ENCODE measurements around the gene PRRC2B.

Gene PRRC2B

GRCh38 chr9:131407717-131408195 is 13.9 kb downstream of the PRRC2B start:
- DNase-seq (ENCODE audit: low read depth in 3 of 3) = no peak

GRCh38 chr9:131409458-131409992 is 15.6 kb downstream of the PRRC2B start:
- no peak for DNase-seq (ENCODE audit: low read depth in 3 of 3)

GRCh38 chr9:131410044-131410491 is 16.2 kb downstream of the PRRC2B start:
- no peak for DNase-seq (ENCODE audit: low read depth in 3 of 3)

- no peak for DNase-seq (ENCODE audit: low read depth in 3 of 3)
Observed at GRCh38 chr9:131411719-131412681, 18.1 kb downstream of the PRRC2B start.

DNA sequence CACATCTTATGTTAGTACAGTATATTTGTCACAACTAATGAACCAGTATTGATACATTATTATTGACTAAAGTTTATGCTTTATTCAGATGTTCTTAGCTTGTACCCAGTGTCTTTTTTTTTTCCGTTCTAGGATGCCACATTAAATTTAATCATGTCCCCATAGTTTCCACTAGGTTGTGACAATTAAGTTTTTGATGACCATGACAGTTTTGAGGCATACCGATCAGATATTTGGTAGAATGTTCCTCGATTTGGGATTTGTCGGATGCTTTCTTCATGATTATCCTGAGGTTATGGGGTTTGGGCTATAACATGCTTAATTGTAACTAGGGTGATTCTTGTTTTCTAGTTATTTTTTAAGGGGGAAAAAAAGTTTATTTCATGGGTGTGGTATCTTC is 22.6 kb downstream of the PRRC2B start:
- DNase-seq (ENCODE audit: low read depth in 3 of 3) = no peak

DNA sequence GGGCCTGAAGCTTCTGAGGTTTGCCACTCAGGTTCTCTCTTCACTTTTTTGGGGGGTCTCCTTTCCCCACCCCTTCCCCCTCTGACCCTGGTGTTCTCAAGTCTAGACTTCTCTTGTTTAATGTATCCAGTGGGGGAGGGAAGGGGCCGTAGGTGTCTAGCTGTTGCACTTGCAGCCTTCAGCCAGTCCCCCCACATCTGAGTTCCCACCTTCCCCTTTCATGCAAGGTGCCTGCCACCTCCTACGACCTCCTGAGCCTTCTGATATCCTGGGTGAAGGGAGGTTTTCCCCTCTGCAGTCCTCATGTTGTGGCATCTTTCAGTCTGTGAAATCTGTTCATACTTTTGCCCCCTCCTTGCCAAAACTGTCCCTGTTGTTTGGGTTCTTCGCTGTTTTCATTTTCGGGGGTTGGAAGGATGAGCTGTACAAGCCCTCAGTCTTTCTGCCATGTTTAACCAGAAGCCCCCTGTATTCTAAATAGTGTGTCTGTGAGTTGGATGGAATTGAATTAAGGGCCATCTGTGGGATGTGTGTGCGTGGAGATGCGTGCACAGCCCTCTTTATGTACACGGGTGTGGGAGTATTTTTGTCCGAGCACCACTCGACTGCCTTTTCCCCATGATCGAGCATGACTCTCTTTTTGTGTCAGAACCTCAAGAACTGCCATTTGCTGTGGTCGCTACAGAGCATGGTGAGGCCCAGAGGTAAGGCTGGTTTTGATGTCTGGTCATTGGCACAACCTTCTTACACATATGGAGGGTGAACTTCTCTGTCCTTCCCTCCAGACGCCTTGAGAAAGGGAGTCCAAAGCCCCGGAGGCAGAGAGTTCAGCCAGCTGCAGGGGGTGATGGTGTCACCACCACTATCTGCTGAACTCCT is 23.6 kb downstream of the PRRC2B start:
- DNase-seq (ENCODE audit: low read depth in 3 of 3) = no peak

GRCh38 chr9:131418143-131419025 is 24.5 kb downstream of the PRRC2B start:
- DNase-seq (ENCODE audit: low read depth in 3 of 3) = no peak

- DNase-seq (ENCODE audit: low read depth in 3 of 3) = no peak
Observed at GRCh38 chr9:131419026-131419614, 25.2 kb downstream of the PRRC2B start.

DNA sequence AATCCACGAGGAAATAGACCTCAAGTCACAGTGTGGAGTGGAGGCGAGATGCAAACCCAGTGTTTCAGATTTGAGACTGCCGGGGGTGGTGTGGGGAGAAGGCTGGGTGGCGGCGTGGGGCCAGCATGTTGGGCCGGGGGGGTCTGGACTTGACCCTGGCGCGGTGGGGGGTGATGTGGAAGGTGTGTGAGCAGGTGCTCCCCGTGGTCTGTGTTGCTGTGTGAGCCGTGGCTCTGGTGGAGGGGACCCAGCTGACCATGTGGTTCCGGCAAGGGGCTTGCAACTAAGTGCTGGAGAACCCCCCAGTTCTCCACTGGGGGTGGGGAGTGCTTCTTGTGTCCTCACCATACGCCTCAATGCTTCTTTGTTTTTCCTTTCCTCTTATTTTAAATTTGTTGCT is 25.8 kb downstream of the PRRC2B start:
- DNase-seq (ENCODE audit: low read depth in 3 of 3) = no peak

- DNase-seq (ENCODE audit: low read depth in 3 of 3) = no peak
Observed at GRCh38 chr9:131420980-131421624, 27.2 kb downstream of the PRRC2B start.

GRCh38 chr9:131421691-131422090 is 27.8 kb downstream of the PRRC2B start:
- DNase-seq (ENCODE audit: low read depth in 3 of 3) = no peak

DNA sequence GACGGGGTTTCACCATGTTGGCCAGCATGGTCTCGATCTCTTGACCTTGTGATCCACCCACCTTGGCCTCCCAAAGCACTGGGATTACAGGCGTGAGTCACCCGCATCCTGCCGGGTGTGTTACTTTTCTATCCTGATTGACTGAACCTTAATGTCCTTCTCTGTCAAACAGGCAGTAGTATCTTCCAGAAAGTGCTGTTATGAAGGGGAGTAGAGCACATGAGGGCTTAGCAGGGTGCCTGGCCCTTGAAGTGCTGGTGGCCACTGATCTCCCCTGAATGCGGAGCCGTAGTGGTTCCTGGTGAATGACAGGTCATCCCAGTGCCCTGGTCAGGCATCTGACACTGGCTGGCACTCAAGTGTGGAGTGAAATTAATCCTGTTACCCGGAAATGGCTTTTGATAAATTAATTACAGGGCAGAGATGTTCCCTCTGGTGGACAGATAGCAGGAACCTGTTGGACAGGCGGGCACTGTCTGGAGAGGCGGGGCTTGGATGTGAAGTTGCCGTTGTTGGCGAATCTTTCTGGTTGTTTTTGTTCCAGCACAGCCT is 28.4 kb downstream of the PRRC2B start:
- no peak for DNase-seq (ENCODE audit: low read depth in 3 of 3)

GRCh38 chr9:131423171-131423581 is 29.3 kb downstream of the PRRC2B start:
- DNase-seq (ENCODE audit: low read depth in 3 of 3) = no peak

GRCh38 chr9:131426545-131426944 is 32.7 kb downstream of the PRRC2B start:
- no peak for DNase-seq (ENCODE audit: low read depth in 3 of 3)

GRCh38 chr9:131429121-131430012 is 35.5 kb downstream of the PRRC2B start:
- no peak for DNase-seq (ENCODE audit: low read depth in 3 of 3)

DNA sequence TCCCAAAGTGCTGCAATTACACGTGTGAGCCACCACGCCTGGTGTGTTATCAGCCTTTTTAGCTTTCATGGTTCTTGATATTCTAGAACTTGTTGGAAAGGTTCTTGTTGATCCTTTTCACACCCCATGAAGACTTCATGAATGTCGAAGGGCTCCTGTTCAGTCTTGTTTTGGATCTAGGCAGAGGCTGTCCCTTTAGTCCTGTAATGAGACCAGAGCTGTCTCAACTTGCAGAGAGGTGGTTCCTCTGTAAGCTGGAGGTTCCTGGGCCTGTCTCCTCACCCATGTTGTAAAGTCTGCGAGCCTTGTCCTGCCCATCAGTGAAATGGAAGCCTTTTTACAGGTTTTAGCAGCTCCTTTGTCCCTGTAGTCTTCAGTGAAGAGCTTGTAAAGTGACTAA is 38.2 kb downstream of the PRRC2B start:
- no peak for DNase-seq (ENCODE audit: low read depth in 3 of 3)

GRCh38 chr9:131432597-131433301 is 38.9 kb downstream of the PRRC2B start:
- no peak for DNase-seq (ENCODE audit: low read depth in 3 of 3)

DNA sequence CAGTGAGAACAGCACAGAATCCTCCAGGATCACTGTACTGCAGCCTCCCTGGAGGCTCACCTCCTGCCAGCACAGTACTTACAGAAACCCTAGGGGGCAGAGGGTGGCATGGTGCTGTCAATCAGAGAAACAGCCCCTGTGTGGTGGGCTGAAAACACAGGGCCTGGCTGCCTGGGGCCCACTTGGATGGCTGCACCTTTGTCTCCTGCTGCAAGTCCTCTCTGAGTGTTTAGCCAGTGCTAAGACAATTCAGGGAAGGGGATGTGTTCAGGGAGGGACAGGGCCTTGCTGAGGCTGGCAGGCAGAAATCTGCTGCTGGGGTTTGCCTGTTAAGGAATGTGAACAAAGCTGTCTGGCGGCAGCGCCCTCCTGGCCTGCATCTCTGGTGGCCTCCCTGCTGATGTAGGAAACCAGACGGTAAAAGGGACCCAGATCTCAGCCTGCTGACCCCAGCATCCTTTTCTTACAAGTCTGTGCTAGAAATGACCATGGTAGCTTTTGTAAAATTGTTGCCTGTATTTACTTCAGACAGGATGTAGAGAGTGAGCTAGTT is 39.5 kb downstream of the PRRC2B start:
- DNase-seq (ENCODE audit: low read depth in 3 of 3) = no peak
